Activated CD4-positive, alpha-beta memory T cell treated with anti-CD3 and anti-CD28 coated beads, Interleukin-2, amount 10 ng/mL, durations not matched to agents 7 days and 5 days (primary cell): ENCODE results near the gene IFIT2. TPM values are rescaled to one million over a fixed set of nuclear protein-coding genes. Genes with fewer than 3 reads are reported as not detected.

Source experiments
- CTCF ChIA-PET: fragments of 350-600 bp; sonication (Branson Sonifier 250); formaldehyde crosslinking; loops from one replicate; lab custom pipeline; 2021; ENCODE audit warnings: antibody characterized with exemption, inconsistent platforms; lab: Charles Lee
- POLR2A ChIA-PET: fragments of 350-600 bp; sonication (Branson Sonifier 250); formaldehyde crosslinking; loops from one replicate; lab custom pipeline; 2021; ENCODE audit warnings: antibody characterized with exemption; lab: Charles Lee
- DNase-seq: peaks from one replicate; pipeline ENCODE4 v3.0.0-alpha.2; 2020
- H3K27ac Mint-ChIP-seq: one replicate; pipeline ENCODE4 v1.8.0; 2021; ENCODE audit warnings: mild to moderate bottlenecking, mixed read lengths
- H3K27me3 Mint-ChIP-seq: one replicate; pipeline ENCODE4 v1.8.0; 2021; ENCODE audit warnings: mixed read lengths
- H3K36me3 Mint-ChIP-seq: one replicate; pipeline ENCODE4 v1.8.0; 2021; ENCODE audit warnings: low read depth, mixed read lengths
- H3K4me1 Mint-ChIP-seq: one replicate; pipeline ENCODE4 v1.8.0; 2021; ENCODE audit warnings: mixed read lengths
- H3K4me3 Mint-ChIP-seq: one replicate; pipeline ENCODE4 v1.8.0; 2021; ENCODE audit warnings: mild to moderate bottlenecking, mixed read lengths
- H3K9me3 Mint-ChIP-seq: one replicate; pipeline ENCODE4 v1.8.0; 2021; ENCODE audit warnings: mixed read lengths
- total RNA-seq, 2 experiments: library from RNA; stranded (reverse); gene quantifications; one replicate each; pipeline ENCODE4 v1.2.3, GENCODE V29; 2021

IFIT2 gene
- total RNA-seq, 2 experiments from 2014 or later, result 14.6 to 14.8 TPM

GRCh38 chr10:89266721-89267453, 35.0 kb upstream of the IFIT2 start:
- CTCF ChIA-PET, result interaction anchor here (1.5 kb wide), 1 partner anchor 102 kb away, joined by 3 read pairs; no protein-coding TSS in a partner anchor
- POLR2A ChIA-PET, result no interaction called here
- H3K36me3 Mint-ChIP-seq, result no peaks in the 10 kb centered on the region

DNA sequence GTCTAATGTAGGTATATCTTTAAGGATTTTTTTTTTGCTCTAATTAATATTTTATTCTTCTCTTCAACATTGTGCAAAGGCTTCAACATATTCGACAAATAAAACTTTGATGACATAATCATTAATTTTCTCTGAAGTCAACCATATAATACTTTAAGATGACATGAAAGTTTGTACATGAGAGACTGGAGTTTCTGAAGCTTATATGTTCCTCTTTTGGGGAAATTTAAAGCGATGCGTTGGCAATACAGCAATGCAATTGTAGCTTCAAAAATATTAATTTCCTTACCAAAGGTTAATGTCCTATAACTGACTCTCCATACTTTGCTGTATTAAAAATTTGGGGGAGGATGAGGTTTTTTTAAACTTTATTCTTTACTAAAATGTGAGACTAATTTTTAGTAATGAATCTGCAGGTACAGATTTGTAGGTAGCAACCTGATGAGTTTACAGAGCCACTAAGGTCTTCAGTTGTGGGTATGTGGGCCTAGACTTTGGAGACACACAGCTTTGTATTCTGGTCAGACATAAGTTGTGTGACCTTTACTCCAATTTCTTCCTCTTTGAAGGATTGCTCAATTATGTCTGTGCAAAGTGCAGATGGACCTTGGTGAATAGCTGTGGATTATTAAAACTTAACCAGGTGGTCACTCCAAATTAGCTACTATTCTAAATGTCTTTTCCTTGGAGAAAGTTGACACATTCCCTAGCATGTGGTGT, 32.3 kb upstream of the IFIT2 start:
- H3K27me3 Mint-ChIP-seq, result peaks cover 12% of the 10 kb centered on the region
- H3K4me1 Mint-ChIP-seq, result no peaks in the 10 kb centered on the region
- ChIA-PET POLR2A (no interaction called here), CTCF (interaction anchor here (0.9 kb wide), 1 partner anchor 99 kb away, joined by 3 read pairs; no protein-coding TSS in a partner anchor)
- no peak for DNase-seq
- H3K27ac Mint-ChIP-seq, result no peak overlapping the region
- H3K4me3 Mint-ChIP-seq, result no peak overlapping the region
- H3K9me3 Mint-ChIP-seq, result no peaks in the 10 kb centered on the region
- H3K36me3 Mint-ChIP-seq, result no peaks in the 10 kb centered on the region

More at GRCh38 chr10:89266721-89267453, 35.0 kb upstream of the IFIT2 start:
- Mint-ChIP-seq H3K9me3 (peaks cover 3% of the 10 kb centered on the region), H3K4me1 (no peaks in the 10 kb centered on the region), H3K27me3 (peaks cover 9% of the 10 kb centered on the region), H3K4me3 (no peak overlapping the region), H3K27ac (no peak overlapping the region)
- DNase-seq, result no peak

GRCh38 chr10:89270153-89270483, 31.7 kb upstream of the IFIT2 start:
- H3K4me1 Mint-ChIP-seq, result no peaks in the 10 kb centered on the region
- no peak overlapping the region for H3K27ac Mint-ChIP-seq
- H3K36me3 Mint-ChIP-seq, result no peaks in the 10 kb centered on the region
- ChIA-PET POLR2A (no interaction called here), CTCF (interaction anchor here (0.9 kb wide), 1 partner anchor 99 kb away, joined by 3 read pairs; no protein-coding TSS in a partner anchor)
- no peaks in the 10 kb centered on the region for H3K9me3 Mint-ChIP-seq
- no peak for DNase-seq
- H3K4me3 Mint-ChIP-seq, result no peak overlapping the region
- peaks cover 16% of the 10 kb centered on the region for H3K27me3 Mint-ChIP-seq

DNA sequence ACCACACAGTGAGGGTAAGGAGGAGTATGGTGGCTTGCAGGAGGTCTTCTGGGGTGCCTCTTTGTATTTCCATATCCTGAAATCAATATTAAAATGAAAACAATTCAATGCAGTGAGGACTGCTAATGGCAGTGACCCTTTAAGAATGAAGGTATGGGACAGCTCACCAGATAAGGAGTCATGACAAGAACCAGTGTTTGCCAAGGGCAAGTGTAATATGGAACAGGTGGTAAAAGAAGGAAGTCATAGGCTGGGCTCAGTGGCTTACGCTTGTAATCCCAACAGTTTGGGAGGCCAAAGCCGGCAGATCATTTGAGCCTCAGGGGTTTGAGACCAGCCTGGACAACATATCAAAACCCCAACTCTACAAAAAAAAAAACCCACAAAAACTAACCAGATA, 30.3 kb upstream of the IFIT2 start:
- DNase-seq, result no peak

GRCh38 chr10:89273680-89274079, 28.2 kb upstream of the IFIT2 start:
- H3K4me1 Mint-ChIP-seq, result no peaks in the 10 kb centered on the region
- no peak overlapping the region for H3K4me3 Mint-ChIP-seq
- H3K36me3 Mint-ChIP-seq, result no peaks in the 10 kb centered on the region
- DNase-seq, result no peak
- ChIA-PET POLR2A (no interaction called here), CTCF (no interaction called here)
- peaks cover 20% of the 10 kb centered on the region for H3K27me3 Mint-ChIP-seq
- no peaks in the 10 kb centered on the region for H3K9me3 Mint-ChIP-seq
- H3K27ac Mint-ChIP-seq, result no peak overlapping the region

More for the DNA sequence above, 30.3 kb upstream of the IFIT2 start:
- H3K9me3 Mint-ChIP-seq, result no peaks in the 10 kb centered on the region
- no peaks in the 10 kb centered on the region for H3K4me1 Mint-ChIP-seq
- H3K4me3 Mint-ChIP-seq, result no peak overlapping the region
- H3K27me3 Mint-ChIP-seq, result peaks cover 18% of the 10 kb centered on the region
- H3K36me3 Mint-ChIP-seq, result no peaks in the 10 kb centered on the region
- H3K27ac Mint-ChIP-seq, result no peak overlapping the region
- ChIA-PET POLR2A (no interaction called here), CTCF (no interaction called here)

DNA sequence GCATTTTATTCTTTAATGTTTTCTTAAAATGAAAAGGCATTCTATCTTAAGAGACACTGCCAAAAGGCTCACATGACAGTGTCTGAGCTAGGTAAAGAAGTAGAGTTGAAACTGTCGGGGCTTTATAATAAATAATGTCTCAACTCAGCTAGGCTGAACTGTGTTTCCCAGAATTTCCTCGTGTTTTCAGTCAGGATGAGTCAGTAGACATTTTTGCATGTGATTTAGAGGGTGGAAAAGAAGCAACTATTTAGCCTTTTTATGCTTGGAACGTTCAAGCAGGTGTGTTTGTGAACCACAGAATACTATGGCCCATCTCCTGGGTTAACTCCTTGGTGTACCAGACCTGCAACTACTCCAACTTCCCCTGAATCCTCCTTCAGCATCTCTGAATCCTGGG, 26.9 kb upstream of the IFIT2 start:
- Mint-ChIP-seq H3K4me1 (no peaks in the 10 kb centered on the region), H3K4me3 (no peak overlapping the region), H3K9me3 (no peaks in the 10 kb centered on the region), H3K27me3 (peaks cover 20% of the 10 kb centered on the region), H3K27ac (no peak overlapping the region), H3K36me3 (no peaks in the 10 kb centered on the region)
- POLR2A ChIA-PET, result no interaction called here
- DNase-seq, result no peak
- CTCF ChIA-PET, result no interaction called here

- H3K4me1 Mint-ChIP-seq, result no peaks in the 10 kb centered on the region
- ChIA-PET POLR2A (interaction anchor here (1.4 kb wide), 1 partner anchor 24 kb away, joined by 5 read pairs; the partner anchor contains the start of gene LIPA), CTCF (no interaction called here)
- no peaks in the 10 kb centered on the region for H3K9me3 Mint-ChIP-seq
- DNase-seq, result no peak
- H3K36me3 Mint-ChIP-seq, result no peaks in the 10 kb centered on the region
- no peak overlapping the region for H3K4me3 Mint-ChIP-seq
- no peak overlapping the region for H3K27ac Mint-ChIP-seq
- peaks cover 20% of the 10 kb centered on the region for H3K27me3 Mint-ChIP-seq
These were observed 26.5 kb upstream of the IFIT2 start for GRCh38 chr10:89275383-89275782.

GRCh38 chr10:89278034-89278535, 23.8 kb upstream of the IFIT2 start:
- Mint-ChIP-seq H3K27ac (no peak overlapping the region), H3K4me3 (no peak overlapping the region), H3K27me3 (peaks cover 16% of the 10 kb centered on the region), H3K36me3 (no peaks in the 10 kb centered on the region), H3K4me1 (no peaks in the 10 kb centered on the region), H3K9me3 (no peaks in the 10 kb centered on the region)
- ChIA-PET CTCF (no interaction called here), POLR2A (no interaction called here)
- no peak for DNase-seq

DNA sequence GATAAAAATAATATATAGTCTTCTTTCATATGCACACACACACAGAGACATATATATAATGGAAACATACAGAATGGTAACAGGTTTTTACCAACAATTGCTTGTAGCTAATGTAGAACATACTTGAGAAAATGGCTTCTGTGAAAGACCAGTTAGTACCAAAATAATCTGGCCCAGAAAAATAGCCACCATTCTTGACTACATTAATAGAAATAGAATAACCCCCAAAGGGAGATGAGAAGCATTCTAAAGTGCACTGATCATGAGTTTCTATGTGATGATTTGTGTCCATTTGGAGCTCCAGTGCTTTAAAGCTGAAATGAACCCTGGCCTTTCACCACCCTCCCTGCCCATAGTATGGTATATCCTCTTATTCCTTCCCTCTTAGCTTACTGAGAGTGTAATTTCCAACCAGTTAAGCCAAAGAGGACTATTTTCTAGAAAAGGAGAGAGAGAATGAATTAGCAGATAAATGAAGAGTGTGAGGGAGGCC, 22.9 kb upstream of the IFIT2 start:
- H3K4me3 Mint-ChIP-seq, result no peak overlapping the region
- ChIA-PET CTCF (no interaction called here), POLR2A (no interaction called here)
- DNase-seq, result no peak
- H3K4me1 Mint-ChIP-seq, result no peaks in the 10 kb centered on the region
- no peaks in the 10 kb centered on the region for H3K9me3 Mint-ChIP-seq
- no peak overlapping the region for H3K27ac Mint-ChIP-seq
- H3K27me3 Mint-ChIP-seq, result peaks cover 14% of the 10 kb centered on the region
- no peaks in the 10 kb centered on the region for H3K36me3 Mint-ChIP-seq

DNA sequence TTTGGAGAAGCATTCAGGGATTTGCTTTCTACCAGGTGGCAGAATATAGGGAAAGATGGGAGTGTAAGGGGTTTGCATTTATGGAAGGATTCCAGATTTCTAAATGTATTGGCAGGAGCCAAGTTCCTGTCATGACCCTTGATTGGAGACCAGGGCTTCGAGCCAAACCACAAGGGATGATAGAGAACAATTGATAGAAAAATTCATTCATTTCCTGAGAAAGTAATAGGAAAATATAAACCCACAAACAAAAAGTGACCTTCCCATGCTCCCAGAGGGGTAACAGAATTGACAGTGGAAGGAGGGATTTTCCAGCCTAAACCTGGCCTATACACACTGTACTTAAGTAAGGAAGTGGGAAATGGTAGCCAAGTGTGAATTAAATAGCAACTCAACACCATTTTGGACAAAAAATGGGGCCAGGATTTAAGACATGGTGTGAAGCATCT, 22.4 kb upstream of the IFIT2 start:
- Mint-ChIP-seq H3K27ac (no peak overlapping the region), H3K4me1 (no peaks in the 10 kb centered on the region), H3K4me3 (no peak overlapping the region), H3K27me3 (peaks cover 13% of the 10 kb centered on the region), H3K9me3 (no peaks in the 10 kb centered on the region), H3K36me3 (no peaks in the 10 kb centered on the region)
- ChIA-PET POLR2A (no interaction called here), CTCF (no interaction called here)
- no peak for DNase-seq

DNA sequence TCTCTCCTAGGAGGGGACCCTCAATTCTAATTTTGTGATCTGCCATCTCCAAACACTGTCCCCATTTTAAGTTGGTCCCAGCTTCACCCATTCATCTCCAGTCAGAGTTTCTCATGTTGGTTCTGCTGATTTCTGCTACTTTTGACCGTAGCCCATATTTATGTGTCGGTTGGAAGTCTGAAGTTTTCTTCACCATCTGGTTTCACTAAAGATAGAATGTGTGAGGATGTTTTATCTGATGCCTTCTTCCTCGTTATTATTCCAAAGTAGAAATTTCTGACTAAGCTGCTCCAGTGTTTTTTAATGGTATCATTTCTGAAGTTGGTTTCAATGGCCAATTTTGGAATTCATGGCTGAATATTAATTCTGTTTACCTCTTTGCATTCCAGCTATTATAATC, 21.3 kb upstream of the IFIT2 start:
- no peak for DNase-seq
- no peak overlapping the region for H3K4me3 Mint-ChIP-seq
- ChIA-PET CTCF (no interaction called here), POLR2A (no interaction called here)
- H3K9me3 Mint-ChIP-seq, result no peaks in the 10 kb centered on the region
- no peak overlapping the region for H3K27ac Mint-ChIP-seq
- H3K36me3 Mint-ChIP-seq, result no peaks in the 10 kb centered on the region
- H3K27me3 Mint-ChIP-seq, result peaks cover 16% of the 10 kb centered on the region
- H3K4me1 Mint-ChIP-seq, result no peaks in the 10 kb centered on the region

DNA sequence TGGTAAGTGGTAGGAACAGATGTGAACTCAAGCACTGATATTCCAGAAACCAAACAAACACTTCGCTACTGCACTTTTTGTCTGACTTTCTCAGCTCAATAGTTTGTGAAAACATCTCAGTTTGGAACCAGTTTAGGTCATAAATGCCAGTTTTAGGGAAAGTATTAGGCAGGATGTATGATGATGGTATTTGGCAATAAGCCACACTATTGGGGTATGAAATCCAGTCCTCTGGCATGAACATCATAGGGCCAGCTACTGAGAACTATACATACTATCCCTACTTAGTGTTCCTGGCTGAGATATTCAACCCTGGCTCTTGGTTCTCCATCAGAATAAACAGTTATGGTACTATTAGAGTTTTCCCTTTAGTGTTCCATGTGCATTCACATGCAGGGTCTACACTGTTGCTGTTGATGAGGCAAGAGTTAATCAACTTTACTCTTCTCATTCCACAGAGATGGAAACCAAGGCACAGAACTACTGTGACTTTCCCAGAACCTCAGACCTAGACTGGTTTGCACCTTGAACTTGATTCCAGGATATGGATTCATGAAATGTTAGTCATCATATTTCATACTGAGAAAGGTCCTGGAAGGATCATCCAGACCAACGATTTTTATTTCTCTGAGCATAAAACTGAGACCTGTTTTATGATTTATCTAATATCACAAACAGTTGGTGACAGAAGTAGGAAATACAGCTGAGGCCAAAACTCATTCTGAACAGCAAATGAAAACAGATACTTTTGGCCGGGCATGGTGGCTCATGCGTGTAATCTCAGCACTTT, 20.0 kb upstream of the IFIT2 start:
- H3K9me3 Mint-ChIP-seq, result no peaks in the 10 kb centered on the region
- H3K27me3 Mint-ChIP-seq, result peaks cover 25% of the 10 kb centered on the region
- no peaks in the 10 kb centered on the region for H3K4me1 Mint-ChIP-seq
- H3K36me3 Mint-ChIP-seq, result no peaks in the 10 kb centered on the region
- H3K4me3 Mint-ChIP-seq, result no peak overlapping the region
- ChIA-PET CTCF (no interaction called here), POLR2A (no interaction called here)
- no peak overlapping the region for H3K27ac Mint-ChIP-seq
- DNase-seq, result no peak
